HG03280 (cell line): ENCODE data around the gene NPRL2.

ENCODE experiments used
- ATAC-seq: cut with Tn5 transposase; IDR thresholded peaks from one replicate; pipeline ENCODE4 v1.9.1; 2021; ENCODE audit warnings: mild to moderate bottlenecking, moderate library complexity; ENCODE audit not compliant: unreplicated experiment

NPRL2 gene

GRCh38 chr3:50373146-50374051, 22.8 kb upstream of the NPRL2 start:
- no peak for ATAC-seq

- no peak for ATAC-seq
Measured at GRCh38 chr3:50372349-50372748, 21.8 kb upstream of the NPRL2 start.

- no peak for ATAC-seq
Measured at GRCh38 chr3:50371133-50371685, 20.6 kb upstream of the NPRL2 start.

DNA sequence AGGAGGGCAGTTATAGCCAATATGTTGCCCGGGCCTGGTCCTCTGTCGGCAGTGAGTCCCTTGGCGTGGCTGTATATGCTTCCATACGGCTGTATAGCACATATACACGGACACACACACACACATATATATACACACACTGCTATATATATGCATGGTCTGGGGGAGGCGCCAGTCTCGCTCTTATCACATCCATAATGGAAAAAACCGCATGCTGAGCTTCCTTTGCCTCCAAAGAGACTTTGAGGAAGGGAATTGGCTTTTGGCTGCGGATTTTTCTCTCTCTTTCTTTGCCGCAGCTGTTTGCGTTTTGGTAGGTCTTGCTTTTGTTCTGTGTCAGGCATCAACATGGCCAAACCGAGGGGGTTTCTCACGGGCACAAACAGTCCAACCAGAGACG, 20.0 kb upstream of the NPRL2 start:
- ATAC-seq, result no peak

DNA sequence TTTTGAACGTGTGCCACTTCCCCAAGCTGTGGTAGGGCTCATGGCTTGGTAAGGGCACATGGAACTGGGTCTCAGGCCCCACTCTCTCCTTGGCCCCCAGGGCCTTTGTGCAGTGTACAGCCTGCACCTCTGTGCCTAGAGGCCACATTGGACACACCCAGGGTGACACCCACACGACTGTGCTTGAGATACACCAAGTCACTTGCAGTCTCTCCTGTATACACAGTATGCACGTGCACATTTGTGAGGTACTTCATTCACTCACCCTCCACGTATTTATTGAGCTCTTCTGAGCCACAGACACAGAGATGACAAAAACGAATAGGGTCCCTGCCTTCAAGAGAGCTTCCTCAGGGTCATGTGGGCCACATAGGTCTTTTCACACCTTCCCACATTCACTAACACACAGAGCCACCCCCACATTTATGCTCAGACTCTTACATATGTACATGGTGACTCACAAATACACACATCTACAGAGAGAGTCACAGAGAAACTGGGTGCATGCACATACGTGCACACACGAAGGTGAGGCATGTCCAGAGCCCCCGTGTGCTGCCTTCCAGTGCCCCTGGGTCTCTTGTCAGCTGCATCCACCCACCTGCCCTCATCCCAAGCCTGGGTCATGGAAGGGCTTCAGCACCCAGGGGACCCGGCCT, 18.6 kb upstream of the NPRL2 start:
- no peak for ATAC-seq

GRCh38 chr3:50365842-50366220, 15.3 kb upstream of the NPRL2 start:
- ATAC-seq, result no peak

GRCh38 chr3:50365080-50365841, 14.7 kb upstream of the NPRL2 start:
- peak; percentile 91 for ATAC-seq

DNA sequence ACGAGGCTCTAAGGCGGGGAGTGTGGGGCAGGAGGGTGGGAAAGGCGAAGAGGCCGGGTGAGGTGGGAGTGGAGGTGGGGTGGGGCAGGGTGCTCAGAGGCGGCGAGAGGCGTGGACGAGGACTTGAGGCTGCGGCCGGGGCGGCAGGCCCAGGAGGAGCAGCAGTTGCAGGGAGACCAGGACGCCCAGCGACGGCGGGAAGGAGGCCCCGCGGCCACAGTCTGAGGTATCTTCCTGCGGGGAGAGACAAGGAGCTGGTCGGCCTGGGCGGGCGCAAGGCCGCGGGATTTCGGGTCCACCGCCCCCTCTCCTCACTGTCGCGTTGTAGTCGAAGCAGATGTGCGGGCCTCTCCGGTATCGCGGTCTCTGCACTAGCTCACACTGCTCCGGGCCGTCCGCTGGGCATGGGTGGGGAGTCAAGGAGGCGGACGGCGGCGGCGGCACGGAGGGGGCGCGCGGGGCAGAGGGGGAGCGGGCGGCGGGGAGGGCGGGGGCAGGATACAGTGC, 14.1 kb upstream of the NPRL2 start:
- ATAC-seq, result no peak

DNA sequence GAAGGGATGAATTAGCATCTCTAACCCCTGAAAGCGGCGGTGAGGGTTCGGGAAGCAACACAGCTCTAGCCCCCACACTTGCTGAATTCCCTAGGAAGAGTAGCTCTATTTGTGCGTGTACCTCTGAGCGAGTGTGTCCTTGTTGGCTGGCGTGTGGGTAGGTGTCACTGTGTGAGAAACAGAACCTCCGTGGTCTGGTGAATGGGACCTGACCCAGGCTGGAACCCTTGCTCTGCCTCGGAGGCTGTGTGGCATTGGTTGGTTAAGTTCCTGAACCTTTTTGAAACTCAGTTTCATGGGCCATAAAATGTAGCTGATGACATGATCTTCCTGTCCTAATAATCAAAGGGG, 9.2 kb upstream of the NPRL2 start:
- peak; percentile 15 for ATAC-seq

GRCh38 chr3:50358911-50359759, 8.6 kb upstream of the NPRL2 start, which contains the start of gene TMEM115:
Gene TMEM115, minus strand, starts transcription at chr3:50359521. Its CDS starts 458 bp downstream, at chr3:50359063.
- ATAC-seq, result peak; percentile 98

DNA sequence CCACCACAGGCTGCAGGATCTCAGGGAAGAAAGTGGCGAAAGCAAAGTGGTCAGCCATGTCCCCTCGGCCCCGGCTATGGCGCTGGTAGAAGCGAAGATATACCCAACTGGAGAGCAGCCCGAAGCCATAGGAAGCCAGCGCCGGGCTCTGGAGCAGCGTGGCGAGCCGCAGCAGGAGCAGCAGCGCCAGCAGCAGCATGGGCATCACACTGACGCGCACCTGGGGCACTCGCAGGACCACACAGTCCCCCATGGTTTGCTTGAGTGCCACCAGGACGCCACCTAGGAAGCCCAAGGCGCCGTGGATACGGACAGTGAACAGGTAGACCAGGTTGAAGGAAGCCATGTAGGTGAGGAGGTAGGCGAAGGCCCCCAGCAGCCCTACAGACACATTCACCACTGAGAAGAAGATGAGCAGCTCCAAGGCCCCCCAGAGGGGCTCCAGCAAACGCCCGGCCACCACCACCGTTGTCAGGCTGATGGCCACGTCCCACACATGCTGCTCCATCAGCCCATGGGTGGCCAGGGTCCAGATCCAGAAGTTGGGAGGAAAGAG, 7.9 kb upstream of the NPRL2 start:
- ATAC-seq, result no peak

GRCh38 chr3:50357481-50357880, 6.9 kb upstream of the NPRL2 start:
- ATAC-seq, result no peak

GRCh38 chr3:50356553-50356952, 6.0 kb upstream of the NPRL2 start:
- no peak for ATAC-seq

- ATAC-seq, result no peak
Measured at GRCh38 chr3:50355829-50356552, 5.4 kb upstream of the NPRL2 start.

DNA sequence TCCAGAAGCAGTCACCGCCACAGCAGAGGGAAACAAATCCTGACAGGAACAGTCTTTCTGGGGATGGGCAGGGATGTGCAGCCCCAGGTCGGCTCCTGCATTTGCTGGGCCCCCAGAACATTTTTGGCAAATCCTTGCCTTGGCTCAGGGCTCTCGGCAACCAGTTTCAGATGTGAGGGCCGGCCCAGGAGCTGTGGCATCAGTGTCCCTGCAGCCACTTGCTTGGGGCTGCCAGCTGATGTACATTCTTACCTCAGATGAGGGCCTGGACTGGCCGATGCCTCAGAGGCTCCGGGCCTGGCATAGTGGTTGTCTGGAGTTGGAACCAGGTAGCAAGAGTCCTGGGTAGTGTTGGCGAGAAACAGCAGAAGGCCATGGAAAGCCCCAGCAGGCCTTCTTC, 4.3 kb upstream of the NPRL2 start:
- ATAC-seq, result no peak

GRCh38 chr3:50354186-50354764, 3.7 kb upstream of the NPRL2 start:
- no peak for ATAC-seq

DNA sequence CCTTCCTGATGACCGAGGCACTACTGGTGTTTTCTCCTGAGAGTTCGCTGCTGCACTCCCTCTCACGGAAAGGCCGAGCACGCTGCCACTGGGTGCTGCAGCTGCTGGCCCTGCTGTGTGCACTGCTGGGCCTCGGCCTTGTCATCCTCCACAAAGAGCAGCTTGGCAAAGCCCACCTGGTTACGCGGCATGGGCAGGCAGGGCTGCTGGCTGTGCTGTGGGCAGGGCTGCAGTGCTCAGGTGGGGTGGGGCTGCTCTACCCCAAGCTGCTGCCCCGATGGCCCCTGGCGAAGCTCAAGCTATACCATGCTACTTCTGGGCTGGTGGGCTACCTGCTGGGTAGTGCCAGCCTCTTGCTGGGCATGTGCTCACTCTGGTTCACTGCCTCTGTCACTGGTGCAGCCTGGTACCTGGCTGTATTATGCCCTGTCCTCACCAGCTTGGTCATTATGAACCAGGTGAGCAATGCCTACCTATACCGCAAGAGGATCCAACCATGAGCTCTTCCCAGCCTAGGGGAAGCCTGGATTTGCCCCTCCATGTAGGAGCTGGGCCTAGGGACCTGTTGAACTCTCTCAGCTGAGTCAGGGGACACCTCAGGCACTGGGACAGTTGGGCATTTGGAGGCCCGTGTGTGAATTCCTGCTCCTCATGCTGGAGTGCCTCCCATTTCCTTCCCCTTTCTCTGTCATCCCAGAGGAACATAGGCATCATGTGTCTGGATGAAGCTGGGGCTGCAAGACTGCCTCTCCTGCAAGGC, 2.9 kb upstream of the NPRL2 start:
- no peak for ATAC-seq

DNA sequence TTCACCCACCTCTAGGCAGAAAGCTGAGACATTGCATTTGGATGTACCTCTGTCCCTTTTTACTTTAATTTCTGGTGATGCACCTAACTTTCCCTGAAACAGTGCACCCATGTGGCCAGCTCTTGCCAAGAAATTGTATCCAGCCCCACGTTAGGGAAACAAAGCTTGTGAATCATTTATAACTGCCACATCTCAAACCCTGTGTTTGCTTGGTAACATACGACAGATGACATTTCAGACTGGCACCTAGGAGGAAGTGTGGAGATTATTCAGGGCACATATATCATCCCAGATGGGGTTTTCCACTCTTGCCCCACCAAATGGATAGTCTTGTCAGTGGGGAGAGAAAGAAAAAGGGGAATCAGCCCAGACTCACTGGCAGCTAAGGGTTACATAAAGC, 2.2 kb upstream of the NPRL2 start:
- no peak for ATAC-seq
